Measurements from ENCODE around the gene ESD.

DNA sequence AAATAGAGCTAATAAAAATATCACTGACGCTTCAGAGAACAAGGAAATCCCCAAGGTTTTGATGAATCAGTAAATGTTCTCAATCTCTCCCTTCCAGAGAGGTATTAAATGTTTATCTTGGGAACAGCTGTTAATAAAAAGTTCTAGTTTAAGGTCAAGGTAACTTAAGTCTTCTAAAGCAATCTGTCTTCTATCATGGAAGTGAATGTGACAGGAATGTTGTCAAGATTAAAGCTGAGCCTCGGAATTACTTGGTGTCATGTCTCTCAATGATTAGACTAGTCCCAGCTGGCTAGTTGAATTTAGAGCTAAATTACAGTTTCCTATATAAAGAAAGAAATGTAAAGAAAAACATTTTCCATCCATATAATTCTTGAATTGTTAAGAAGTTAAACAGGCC lies 23.4 kb downstream of the ESD start:
- TF ChIP-seq, protein P1, sequence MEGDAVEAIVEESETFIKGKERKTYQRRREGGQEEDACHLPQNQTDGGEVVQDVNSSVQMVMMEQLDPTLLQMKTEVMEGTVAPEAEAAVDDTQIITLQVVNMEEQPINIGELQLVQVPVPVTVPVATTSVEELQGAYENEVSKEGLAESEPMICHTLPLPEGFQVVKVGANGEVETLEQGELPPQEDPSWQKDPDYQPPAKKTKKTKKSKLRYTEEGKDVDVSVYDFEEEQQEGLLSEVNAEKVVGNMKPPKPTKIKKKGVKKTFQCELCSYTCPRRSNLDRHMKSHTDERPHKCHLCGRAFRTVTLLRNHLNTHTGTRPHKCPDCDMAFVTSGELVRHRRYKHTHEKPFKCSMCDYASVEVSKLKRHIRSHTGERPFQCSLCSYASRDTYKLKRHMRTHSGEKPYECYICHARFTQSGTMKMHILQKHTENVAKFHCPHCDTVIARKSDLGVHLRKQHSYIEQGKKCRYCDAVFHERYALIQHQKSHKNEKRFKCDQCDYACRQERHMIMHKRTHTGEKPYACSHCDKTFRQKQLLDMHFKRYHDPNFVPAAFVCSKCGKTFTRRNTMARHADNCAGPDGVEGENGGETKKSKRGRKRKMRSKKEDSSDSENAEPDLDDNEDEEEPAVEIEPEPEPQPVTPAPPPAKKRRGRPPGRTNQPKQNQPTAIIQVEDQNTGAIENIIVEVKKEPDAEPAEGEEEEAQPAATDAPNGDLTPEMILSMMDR (IDR thresholded peaks at IDR 0.05; ENCODE audit: borderline replicate concordance, extremely low read depth, low read length, poor library complexity, severe bottlenecking): no peak
- TF ChIP-seq EZH2 (IDR thresholded peaks at IDR 0.05; ENCODE audit: borderline replicate concordance, low read depth, low read length, severe bottlenecking): no peak
